HG02970 (cell line): ENCODE results near the gene CHST11.

Experiments
- ATAC-seq: cut with Tn5 transposase; IDR thresholded peaks from one replicate; pipeline ENCODE4 v1.9.1; 2021; ENCODE audit warnings: mild to moderate bottlenecking, moderate library complexity, moderate number of reproducible peaks; ENCODE audit not compliant: unreplicated experiment, low FRiP score

The CHST11 gene

DNA sequence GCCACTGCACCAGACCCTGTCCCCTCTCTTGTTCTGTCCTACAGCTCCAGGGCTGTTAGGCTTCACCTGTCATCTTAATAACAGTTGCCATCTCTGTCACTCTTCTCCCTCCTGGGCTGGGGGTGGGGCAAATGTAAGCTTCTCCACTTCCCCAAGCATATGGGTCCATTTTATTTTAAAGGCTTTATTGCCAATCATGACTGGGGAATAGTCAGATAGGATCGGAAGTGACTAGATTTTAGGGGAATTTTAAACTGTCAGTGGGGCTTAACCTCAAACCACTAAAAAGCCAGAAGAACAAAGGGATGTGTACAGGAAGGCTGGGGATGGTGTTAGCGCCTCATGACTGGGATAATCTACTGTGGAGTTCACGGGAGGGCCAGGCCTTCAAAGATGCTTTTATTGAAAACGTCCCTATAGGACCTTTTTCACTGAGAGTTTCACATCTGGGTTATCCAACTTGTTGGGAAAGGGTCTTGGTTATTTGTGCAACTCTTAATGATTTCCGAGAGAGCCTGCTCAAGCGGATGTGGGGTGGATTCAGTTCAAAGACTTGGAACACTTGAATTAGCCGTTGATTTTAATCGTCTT is 41.6 kb downstream of the CHST11 start:
- ATAC-seq: no peak

DNA sequence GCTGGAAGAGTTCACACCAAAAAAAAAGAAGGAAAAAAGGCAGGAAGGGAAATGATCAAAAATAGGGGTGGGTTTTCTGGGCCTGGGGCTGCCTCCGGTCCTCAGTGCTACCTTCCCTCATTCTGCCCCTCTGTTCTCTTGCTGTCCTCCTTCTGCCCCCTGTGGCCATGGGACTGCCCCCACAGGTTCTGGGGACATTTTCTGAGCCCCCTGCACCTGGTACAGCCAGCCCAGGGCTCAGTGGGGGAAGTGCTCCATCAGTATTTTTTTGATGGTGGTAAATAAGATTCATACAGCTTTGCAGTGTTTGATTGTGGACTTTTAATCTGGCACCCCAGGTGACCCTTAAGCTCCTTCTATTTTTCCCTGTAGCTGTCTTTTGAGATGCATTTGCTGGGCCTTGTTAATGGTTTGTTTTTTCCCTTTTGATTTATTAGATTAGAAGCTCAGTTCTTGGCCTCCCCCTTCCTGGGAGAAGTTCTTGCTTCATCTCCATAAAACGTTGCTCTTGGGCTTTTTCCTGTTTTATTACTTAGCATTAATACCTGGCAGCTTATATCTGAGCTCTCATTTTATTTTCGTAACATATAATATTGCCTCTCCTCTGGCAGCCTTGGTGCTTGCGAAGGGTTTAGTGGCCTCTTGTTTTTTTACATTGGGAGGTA is 43.1 kb downstream of the CHST11 start:
- ATAC-seq: no peak

DNA sequence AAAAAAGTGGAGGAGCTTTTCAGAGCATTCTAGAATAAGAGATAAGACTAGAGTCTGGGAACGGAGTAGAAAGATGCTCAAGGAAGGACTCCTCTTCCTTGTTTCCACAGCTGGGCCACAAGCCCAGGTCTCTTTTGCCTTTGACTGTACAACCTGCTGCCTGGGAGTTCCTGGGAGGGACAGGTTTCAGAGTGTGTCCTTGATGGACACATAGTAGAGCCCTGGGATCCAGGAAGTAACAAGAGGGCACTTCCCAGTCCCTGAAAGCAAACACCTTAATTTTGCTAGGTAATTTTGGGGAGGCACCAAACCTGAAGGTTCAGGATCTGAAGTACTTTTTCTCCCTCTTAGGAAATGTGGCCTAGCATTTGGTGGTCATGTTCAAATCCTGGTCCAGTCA is 44.4 kb downstream of the CHST11 start:
- ATAC-seq: no peak

DNA sequence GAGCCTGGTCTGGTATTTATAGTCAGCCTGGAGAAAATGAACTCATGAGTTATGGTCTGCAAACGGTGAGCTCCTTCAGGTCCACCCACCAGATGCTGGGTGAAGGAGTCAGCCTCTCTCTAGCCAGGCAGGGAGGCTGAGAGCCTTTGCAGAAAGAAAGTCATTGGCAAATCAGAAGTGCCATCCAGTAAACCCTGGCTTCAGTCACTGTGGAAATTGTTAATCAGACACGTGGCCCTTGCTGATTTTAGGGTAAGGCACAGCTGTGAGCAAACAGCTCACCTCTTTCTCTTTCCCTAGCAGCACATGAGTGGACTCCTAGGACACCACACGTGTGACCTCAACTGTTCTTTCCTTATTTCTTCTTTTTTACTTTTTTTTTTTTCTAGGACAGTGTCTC is 44.9 kb downstream of the CHST11 start:
- ATAC-seq: no peak

DNA sequence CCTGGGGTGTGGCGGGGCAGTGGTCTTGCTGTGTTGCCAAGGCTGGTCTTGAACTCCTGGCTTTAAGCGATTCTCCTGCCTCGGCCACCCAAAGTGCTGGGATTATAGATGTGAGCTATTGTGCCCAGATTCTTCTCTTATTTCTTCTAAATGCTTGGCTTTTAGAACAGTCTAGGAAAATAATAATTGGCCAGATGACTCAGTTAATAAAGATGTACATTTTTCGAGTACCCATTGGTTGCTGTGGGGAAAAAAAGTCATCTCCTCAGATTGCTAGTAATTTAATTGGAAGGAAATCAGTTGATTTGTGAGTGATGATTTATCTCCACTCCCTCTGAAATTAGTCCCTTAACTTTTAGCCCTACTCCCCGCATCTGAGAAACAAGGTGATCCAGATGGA is 45.5 kb downstream of the CHST11 start:
- ATAC-seq: no peak

DNA sequence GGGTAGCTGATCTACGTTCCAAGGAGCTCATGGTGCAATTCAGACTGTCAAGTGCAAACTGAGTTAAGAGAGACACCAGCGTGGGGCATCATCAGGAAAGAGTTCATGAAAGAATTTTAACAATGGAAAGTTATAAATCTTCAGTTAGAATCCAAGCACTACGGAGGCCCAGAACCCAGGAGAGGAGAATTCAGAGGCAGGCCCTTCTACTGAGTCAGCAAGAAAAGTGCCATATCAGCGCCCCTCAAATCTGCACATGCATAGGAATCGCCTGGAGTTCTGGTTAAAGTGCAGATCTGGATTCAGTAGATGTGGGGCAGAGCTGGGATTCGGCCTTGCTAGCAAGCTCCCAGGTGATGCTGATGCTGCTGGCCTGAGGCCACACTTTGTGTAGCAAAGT is 45.9 kb downstream of the CHST11 start:
- no peak for ATAC-seq

DNA sequence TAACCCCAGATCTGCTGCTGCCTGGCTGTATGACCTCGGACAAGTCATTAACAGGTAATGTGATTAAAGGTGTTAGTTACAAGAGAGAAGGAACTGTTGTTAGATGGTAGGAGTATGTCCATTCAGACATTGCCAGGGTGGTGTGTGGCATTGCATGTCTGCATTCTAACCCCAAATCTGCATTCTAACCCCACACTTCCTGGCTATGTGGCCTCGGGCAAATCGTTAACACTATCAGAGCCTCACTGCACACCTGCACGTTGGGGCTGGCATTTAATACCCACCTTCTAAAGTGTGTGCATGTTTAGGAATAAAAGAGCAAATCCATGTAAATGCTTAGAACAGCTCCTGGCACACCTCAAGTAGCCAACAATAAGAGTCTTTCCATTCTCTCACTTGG is 46.4 kb downstream of the CHST11 start:
- no peak for ATAC-seq

DNA sequence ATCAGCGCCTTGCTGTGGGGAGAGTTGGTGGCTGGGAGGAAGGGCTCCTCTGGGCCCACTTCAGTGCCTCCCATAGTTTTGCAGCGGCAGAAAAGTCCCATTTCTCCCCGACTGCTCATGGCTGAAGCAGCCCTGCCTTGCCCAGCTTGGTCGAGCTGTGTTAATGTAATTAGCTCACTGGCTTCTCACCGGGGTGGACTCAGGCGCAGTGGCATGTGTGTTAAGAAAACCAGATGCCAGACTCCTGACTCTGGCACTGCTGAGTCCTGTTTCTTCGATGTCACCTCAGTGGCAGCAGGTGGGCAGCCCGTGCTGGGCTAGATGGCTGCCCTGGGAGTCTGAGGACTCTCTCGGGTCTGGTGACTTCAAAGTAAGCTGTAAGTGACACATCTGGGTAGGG is 47.4 kb downstream of the CHST11 start:
- no peak for ATAC-seq

DNA sequence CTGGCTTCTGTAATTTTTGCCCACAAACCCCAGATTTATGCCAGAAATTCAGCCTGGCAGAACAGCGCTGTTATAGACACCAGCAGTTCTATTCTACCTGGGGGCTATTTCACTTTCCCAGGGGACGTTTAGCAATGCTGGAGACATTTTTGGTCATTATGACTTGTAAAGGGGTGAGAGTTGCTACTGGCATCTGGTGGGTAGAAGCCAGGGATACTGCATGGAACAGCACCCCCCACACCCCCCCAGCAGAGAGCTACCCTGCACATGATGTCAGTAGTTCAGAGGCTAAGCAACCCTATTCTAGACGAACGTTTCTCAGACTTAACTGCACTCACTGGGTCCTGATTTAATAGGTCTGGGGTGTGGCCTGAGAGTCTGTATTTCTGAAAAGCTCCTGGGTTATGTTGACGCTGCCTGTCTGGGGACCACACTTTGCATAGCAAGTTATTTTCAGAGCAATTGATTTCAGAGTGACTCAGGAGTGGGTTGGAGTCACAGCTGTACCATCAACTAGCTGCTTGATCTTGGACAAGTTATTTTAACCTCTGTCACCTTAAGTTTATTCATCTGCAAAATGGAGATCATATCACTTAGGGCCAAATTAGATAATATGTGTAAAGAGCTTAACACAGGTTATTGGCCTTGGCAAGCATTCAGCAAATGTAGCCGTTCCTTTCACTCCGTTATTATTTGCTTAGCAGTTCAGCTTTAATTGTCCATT is 48.5 kb downstream of the CHST11 start:
- no peak for ATAC-seq

DNA sequence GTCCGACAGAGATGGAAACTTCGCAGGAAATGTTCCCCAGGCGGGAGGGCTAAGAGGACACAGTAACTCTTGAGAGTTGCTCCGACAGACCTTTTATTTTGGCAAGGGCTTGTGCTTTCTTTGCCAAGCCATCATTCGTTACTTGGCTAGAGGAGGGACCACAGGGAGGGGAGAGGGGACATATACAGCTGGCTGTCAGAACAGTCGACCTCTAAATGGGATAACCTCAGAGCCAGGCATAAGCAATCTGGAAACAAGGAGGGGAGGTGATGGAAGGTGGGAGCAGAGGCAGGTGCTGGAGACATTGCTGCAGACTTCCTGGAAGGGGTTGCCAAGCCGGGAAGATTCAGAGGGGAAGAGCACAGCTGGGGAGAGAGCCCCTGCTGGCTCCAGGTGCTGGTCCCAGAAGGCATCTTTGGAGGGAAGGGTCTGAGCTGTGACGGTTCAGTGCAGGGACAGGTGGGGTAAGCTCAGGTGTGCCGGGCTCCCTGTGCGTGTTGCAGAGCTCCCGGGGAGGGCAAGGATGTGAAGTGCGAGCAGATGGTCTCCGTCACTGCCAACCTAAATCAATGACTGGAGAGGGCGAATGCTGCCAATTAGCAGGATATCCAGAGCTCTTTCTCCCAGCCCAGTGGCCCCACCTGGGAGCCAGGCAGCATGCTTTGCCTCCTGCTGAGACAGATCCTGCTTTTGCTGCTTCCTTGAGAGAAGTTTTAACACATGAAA is 50.1 kb downstream of the CHST11 start:
- no peak for ATAC-seq

DNA sequence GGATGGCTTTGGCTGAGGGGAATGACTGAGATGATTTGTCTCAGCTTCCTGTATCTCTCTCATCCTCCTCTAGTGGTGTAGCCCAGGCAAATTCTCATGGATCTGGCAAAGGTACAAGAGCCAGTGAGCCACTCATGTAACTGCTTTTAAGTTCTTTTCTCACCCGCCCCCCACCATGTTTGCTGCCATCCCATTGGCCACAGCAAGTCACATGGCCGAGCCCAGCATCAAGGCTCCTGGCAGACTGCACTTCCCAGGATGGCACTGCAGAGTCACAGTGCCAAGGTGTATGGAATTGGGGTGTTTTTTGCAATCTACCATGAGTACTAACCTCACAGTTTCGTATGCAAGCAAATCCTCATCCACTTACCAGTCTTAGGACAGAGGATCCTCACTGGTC is 50.9 kb downstream of the CHST11 start:
- no peak for ATAC-seq

DNA sequence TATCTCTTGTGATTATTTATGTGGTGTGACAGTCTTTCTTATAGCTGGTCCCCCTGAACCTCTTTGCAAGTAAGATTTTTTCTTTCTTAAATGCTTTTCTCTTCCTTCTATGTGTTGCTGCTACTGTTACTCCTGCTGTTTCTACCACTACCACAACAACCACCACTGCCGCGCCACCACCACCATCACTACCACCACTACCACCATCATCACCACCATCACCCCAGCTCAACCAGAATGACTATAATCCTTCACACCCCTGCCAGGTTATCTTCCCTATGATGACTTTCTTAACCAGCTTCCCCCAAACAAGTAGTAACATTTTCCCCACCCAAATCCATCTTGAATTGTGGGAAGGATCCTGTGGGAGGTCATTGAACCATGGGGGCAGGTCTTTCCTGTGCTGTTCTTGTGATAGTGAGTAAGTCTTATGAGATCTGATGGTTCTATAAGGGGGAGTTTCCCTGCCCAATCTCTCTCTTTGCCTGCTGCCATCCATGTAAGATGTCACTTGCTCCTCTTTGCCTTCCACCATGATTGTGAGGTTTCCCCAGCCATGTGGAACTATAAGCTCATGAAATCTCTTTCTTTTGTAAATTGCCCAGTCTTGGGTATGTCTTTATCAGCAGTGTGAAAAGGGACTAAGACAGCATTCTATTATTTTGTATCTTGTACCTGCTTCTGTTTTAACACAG is 52.2 kb downstream of the CHST11 start:
- no peak for ATAC-seq

DNA sequence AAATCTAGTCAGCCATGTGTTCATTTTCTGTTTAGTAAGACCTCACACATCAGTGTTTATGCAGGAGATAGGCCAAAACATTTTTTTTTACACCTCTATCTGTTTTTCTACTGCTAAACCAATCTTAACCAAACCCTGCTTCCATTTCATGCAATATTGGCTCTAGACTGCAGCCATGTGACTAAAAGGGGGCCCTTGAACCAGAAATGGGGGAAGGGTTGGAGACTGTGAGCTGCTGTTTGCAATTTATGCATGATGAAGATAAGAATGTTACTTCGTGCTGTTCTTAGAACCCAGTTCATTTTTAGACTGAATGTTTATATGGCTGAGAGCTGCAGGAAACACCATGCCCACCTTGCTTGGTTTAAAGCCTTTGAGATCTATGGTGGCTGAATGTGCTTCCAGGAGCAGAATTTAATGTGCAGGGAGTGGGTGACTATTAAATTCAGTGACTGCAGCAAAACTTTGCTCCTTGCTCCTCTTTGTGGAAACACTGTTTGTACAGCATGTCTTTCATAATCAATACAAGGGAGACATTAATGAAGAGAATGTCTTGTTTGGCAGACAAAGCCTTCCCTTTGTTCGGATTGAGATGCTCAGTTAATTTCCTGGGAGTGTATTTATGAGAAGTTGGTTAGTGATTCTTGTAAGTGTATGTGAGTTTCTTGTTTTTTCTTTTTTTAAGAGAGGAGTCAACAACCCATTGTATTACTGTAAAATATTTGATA is 53.6 kb downstream of the CHST11 start:
- no peak for ATAC-seq

DNA sequence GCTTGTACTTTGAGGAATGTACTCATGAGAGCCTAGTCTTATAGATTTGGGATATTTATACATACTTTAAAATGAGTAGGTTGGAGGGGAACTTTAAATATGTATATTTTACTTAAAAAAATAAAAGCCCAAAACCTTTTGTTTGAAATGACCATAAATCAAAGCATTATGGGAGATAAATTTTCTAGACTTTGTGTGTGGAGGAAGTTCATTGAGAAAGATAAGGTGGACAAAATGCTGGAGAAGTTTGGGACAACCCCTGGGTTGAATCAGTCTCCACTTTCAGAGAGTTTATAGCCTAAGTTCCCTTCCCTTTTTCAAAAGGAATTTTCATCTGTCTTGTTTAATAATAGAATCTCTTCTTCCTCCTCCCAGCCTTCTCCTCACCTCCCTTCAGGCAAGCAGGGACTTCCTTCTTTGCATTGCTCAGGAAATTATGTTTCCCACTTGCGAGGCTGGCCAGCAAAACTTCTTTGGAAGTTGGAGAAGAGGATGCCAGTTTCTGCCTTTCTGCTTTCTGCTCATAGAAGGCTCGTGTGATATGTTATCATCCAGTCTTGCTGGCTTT is 54.2 kb downstream of the CHST11 start:
- no peak for ATAC-seq

DNA sequence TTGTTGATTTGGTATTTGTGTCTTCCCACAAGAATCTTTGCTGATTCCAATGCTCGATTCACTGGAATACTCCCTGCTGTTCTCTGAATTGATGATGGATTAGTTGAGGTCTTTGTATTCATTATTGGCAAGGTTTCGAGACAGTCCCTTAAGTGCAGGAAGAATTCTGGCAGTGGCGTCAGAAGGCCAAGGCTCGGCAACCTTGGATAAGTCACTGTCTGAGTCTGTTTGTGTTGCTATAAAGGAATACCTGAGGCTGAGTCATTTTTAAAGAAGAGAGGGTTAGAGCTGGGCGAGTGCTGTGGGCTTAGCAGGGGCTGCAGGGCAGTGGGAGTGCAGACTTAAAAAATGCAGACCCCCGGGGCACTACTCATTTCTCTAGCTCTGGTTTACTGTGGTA is 56.9 kb downstream of the CHST11 start:
- ATAC-seq: no peak

DNA sequence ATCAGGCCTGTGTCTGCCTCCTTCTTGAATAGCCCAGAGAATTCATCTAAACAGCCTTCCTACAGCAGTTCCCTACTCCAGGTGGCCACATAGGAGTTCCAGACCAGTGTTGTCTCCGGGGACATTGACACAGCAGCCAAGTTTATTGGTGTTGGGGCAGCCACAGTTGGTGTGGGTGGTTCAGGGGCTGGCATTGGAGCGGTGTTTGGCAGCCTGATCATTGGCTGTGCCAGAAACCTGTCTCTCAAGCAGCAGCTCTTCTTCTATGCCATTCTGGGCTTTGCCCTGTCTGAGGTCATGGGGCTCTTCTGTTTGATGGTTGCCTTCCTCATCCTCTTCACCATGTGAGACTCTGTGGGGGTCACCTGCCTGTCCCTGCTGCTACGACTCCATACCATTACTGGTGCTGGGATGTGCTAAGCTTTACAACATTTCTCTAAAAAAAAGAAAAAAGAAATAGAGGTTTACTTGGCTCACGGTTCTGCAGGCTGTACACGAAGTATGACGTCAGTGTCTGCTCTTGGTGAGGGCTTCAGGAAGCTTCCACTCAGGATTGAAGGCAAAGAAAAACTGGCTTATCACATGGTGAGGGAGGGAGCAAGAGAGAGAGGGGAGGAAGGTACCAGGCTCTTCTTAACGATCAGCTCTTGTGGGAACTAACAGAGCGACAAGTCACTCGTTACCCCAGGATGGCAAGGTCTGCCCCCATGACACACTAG is 57.5 kb downstream of the CHST11 start:
- ATAC-seq: no peak

DNA sequence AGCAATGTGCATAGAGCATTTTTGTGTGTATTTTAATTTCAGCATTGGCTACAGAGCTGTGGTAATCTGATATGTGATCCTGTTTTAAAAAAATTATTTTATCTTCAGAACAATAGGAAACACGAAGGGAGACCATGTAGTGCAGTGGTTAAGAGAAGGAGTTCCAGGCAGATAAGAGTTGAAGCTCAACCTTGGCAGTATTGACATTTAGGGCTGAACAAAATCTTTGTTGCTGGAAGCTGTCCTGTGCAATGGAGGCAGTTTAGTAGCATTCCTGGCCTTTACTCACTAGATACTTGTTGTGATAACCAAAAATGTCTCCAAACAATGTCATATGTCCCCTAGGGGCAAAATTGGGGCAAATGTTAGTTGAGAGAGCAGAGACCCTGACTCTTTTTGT is 59.2 kb downstream of the CHST11 start:
- ATAC-seq: no peak

DNA sequence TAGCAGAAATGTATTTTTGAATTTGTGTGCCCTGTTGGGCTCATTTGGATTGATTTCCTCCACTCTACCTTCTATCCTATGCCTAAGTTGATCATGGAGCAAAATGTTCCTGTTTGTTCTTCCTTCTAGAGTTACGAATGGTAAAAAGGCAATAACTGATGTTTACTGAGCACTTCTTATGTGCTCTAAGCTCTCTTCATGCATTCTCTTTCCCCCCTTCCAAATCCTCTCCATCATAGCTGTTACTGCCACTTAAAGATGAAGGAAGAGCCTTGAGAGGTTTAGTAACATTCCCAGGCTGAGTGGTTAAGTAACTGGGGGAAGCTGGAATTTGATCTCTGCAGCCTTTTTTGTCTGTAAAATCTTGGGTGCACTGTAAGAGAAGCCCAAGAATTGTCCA is 60.1 kb downstream of the CHST11 start:
- no peak for ATAC-seq

DNA sequence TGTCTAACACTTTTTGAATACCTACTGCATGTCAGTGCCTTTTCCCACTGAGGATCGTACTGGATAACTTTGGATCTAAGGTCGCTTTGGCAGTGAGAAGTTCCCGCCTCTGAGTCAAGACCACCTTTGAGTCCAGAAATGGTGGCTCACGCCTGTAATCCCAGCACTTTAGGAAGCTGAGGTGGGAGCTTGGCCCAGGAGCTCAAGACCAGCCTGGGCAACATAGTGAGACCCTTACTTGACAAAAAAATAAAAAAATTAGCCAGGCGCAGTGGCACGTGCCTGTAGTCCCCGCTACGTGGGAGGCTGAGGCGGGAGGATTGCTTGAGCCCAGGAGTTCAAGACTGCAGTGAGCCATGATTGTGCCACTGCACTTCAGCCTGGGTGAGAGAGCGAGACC is 61.1 kb downstream of the CHST11 start:
- no peak for ATAC-seq
